ENCODE results near the gene CDC42BPA.

CDC42BPA gene

GRCh38 chr1:226980565-226981385 lies 337.5 kb downstream of the CDC42BPA start:
- DNase-seq (ENCODE audit: extremely low spot score), result no peak
- CTCF ChIA-PET, result interaction anchor here (1.1 to 1.2 kb wide), 2 partner anchors 14 to 67 kb away, joined by 3 to 4 read pairs; no protein-coding TSS in a partner anchor
- POLR2A ChIA-PET, result no interaction called here
- no peak for TF ChIP-seq CTCF (IDR thresholded peaks at IDR 0.05; ENCODE audit: control extremely low read depth, extremely low read depth, low read depth, missing control alignments)

- no peak for TF ChIP-seq CTCF (IDR thresholded peaks at IDR 0.05; ENCODE audit: control extremely low read depth, extremely low read depth, low read depth, missing control alignments)
- no peak for DNase-seq (ENCODE audit: extremely low spot score)
- ChIA-PET CTCF (interaction anchor here (1.1 to 1.2 kb wide), 2 partner anchors 13 to 67 kb away, joined by 3 to 4 read pairs; no protein-coding TSS in a partner anchor), POLR2A (no interaction called here)
Measured at GRCh38 chr1:226980122-226980560, 338.2 kb downstream of the CDC42BPA start.

GRCh38 chr1:226979517-226980121 lies 338.7 kb downstream of the CDC42BPA start:
- CTCF ChIA-PET, result interaction anchor here (1.1 to 1.2 kb wide), 2 partner anchors 12 to 66 kb away, joined by 3 to 4 read pairs; no protein-coding TSS in a partner anchor
- no peak for DNase-seq (ENCODE audit: extremely low spot score)
- POLR2A ChIA-PET, result no interaction called here
- no peak for TF ChIP-seq CTCF (IDR thresholded peaks at IDR 0.05; ENCODE audit: control extremely low read depth, extremely low read depth, low read depth, missing control alignments)

- ChIA-PET CTCF (interaction anchor here (1.1 kb wide), 1 partner anchor 65 kb away, joined by 4 read pairs; no protein-coding TSS in a partner anchor), POLR2A (no interaction called here)
- no peak for DNase-seq (ENCODE audit: extremely low spot score)
- TF ChIP-seq CTCF (IDR thresholded peaks at IDR 0.05; ENCODE audit: control extremely low read depth, extremely low read depth, low read depth, missing control alignments), result no peak
Measured at GRCh38 chr1:226979115-226979516, 339.2 kb downstream of the CDC42BPA start.

- TF ChIP-seq CTCF (IDR thresholded peaks at IDR 0.05; ENCODE audit: control extremely low read depth, extremely low read depth, low read depth, missing control alignments), result no peak
- ChIA-PET POLR2A (no interaction called here), CTCF (no interaction called here)
- DNase-seq (ENCODE audit: extremely low spot score), result no peak
Measured at GRCh38 chr1:226978432-226979114, 339.7 kb downstream of the CDC42BPA start.

- TF ChIP-seq CTCF (IDR thresholded peaks at IDR 0.05; ENCODE audit: control extremely low read depth, extremely low read depth, low read depth, missing control alignments), result no peak
- no peak for DNase-seq (ENCODE audit: extremely low spot score)
- ChIA-PET CTCF (no interaction called here), POLR2A (no interaction called here)
Measured at GRCh38 chr1:226977643-226978431, 340.5 kb downstream of the CDC42BPA start.
